Measurements from ENCODE around the gene TRO. TPM values are rescaled to one million over a fixed set of nuclear protein-coding genes. Genes with fewer than 3 reads are reported as not detected.

The TRO gene
- total RNA-seq, 1 experiment from 2014 or later = 24.3 TPM

- Histone ChIP-seq H3K27me3 (replicated peaks; ENCODE audit: insufficient read depth, low read depth, low read length, poor library complexity) (peaks cover 4% of the 10 kb centered on the region), H3K4me1 (ENCODE audit: insufficient read depth, low read length, poor library complexity, severe bottlenecking) (no peaks in the 10 kb centered on the region), H3K9me3 (ENCODE audit: low read depth, low read length, poor library complexity, severe bottlenecking) (no peaks in the 10 kb centered on the region), H3K36me3 (ENCODE audit: insufficient read depth, low read length, poor library complexity, severe bottlenecking) (no peaks in the 10 kb centered on the region), H3K4me3 (ENCODE audit: low read depth, low read length, poor library complexity, severe bottlenecking) (no peak overlapping the region), H3K27ac (ENCODE audit: low read depth, low read length, poor library complexity, severe bottlenecking) (no peak overlapping the region)
- TF ChIP-seq EZH2 (IDR thresholded peaks at IDR 0.05; ENCODE audit: borderline replicate concordance, low read depth, low read length, poor library complexity, severe bottlenecking) = no peak
- TF ChIP-seq, protein P1, sequence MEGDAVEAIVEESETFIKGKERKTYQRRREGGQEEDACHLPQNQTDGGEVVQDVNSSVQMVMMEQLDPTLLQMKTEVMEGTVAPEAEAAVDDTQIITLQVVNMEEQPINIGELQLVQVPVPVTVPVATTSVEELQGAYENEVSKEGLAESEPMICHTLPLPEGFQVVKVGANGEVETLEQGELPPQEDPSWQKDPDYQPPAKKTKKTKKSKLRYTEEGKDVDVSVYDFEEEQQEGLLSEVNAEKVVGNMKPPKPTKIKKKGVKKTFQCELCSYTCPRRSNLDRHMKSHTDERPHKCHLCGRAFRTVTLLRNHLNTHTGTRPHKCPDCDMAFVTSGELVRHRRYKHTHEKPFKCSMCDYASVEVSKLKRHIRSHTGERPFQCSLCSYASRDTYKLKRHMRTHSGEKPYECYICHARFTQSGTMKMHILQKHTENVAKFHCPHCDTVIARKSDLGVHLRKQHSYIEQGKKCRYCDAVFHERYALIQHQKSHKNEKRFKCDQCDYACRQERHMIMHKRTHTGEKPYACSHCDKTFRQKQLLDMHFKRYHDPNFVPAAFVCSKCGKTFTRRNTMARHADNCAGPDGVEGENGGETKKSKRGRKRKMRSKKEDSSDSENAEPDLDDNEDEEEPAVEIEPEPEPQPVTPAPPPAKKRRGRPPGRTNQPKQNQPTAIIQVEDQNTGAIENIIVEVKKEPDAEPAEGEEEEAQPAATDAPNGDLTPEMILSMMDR (conservative IDR thresholded peaks at IDR 0.05; ENCODE audit: low read depth, low read length) = peak; percentile 56
- peak; percentile 47 for DNase-seq (ENCODE audit: low spot score)
- ChIA-PET CTCF (interaction anchor here (0.6 kb wide), 1 partner anchor 848 kb away, joined by 4 read pairs; no protein-coding TSS in a partner anchor), POLR2A (ENCODE audit: low non-redundant PET) (no interaction called here)
- BruUV-seq (replicated peaks) = no TSS peak
- intact Hi-C loops (cut with micrococcal nuclease; ENCODE audit: unreplicated experiment) = loop anchor here (5.0 kb wide), 1 partner anchor 166 kb away; no protein-coding TSS in a partner anchor
Observed at GRCh38 chrX:54891573-54891972, 29.1 kb upstream of the TRO start.

- Histone ChIP-seq H3K27ac (ENCODE audit: low read depth, low read length, poor library complexity, severe bottlenecking) (no peak overlapping the region), H3K4me1 (ENCODE audit: insufficient read depth, low read length, poor library complexity, severe bottlenecking) (no peaks in the 10 kb centered on the region), H3K36me3 (ENCODE audit: insufficient read depth, low read length, poor library complexity, severe bottlenecking) (no peaks in the 10 kb centered on the region), H3K9me3 (ENCODE audit: low read depth, low read length, poor library complexity, severe bottlenecking) (no peaks in the 10 kb centered on the region), H3K27me3 (replicated peaks; ENCODE audit: insufficient read depth, low read depth, low read length, poor library complexity) (peaks cover 4% of the 10 kb centered on the region), H3K4me3 (ENCODE audit: low read depth, low read length, poor library complexity, severe bottlenecking) (no peak overlapping the region)
- DNase-seq (ENCODE audit: low spot score) = no peak
- BruUV-seq (replicated peaks) = no TSS peak
- intact Hi-C loops (cut with micrococcal nuclease; ENCODE audit: unreplicated experiment) = loop anchor here (5.0 kb wide), 1 partner anchor 163 kb away; no protein-coding TSS in a partner anchor
- ChIA-PET POLR2A (ENCODE audit: low non-redundant PET) (no interaction called here), CTCF (no interaction called here)
- no peak for TF ChIP-seq EZH2 (IDR thresholded peaks at IDR 0.05; ENCODE audit: borderline replicate concordance, low read depth, low read length, poor library complexity, severe bottlenecking)
- TF ChIP-seq, protein P1 (conservative IDR thresholded peaks at IDR 0.05; ENCODE audit: low read depth, low read length) = no peak
Observed at GRCh38 chrX:54894159-54894558, 26.5 kb upstream of the TRO start.

GRCh38 chrX:54909941-54910340 is 10.7 kb upstream of the TRO start:
- CTCF ChIA-PET = no interaction called here
- H3K36me3 ChIP-seq (ENCODE audit: insufficient read depth, low read length, poor library complexity, severe bottlenecking) = no peaks in the 10 kb centered on the region
- POLR2A ChIA-PET (ENCODE audit: low non-redundant PET) = no interaction called here
- intact Hi-C loops (cut with micrococcal nuclease; ENCODE audit: unreplicated experiment) = no loop called here
- H3K27ac ChIP-seq (ENCODE audit: low read depth, low read length, poor library complexity, severe bottlenecking) = no peak overlapping the region
- H3K27me3 ChIP-seq (replicated peaks; ENCODE audit: insufficient read depth, low read depth, low read length, poor library complexity) = no peaks in the 10 kb centered on the region
- H3K9me3 ChIP-seq (ENCODE audit: low read depth, low read length, poor library complexity, severe bottlenecking) = no peaks in the 10 kb centered on the region
- DNase-seq (ENCODE audit: low spot score) = no peak
- no peak overlapping the region for H3K4me3 ChIP-seq (ENCODE audit: low read depth, low read length, poor library complexity, severe bottlenecking)
- no TSS peak for BruUV-seq (replicated peaks)
- TF ChIP-seq, protein P1 (conservative IDR thresholded peaks at IDR 0.05; ENCODE audit: low read depth, low read length) = no peak
- TF ChIP-seq EZH2 (IDR thresholded peaks at IDR 0.05; ENCODE audit: borderline replicate concordance, low read depth, low read length, poor library complexity, severe bottlenecking) = no peak
- no peaks in the 10 kb centered on the region for H3K4me1 ChIP-seq (ENCODE audit: insufficient read depth, low read length, poor library complexity, severe bottlenecking)
